ENCODE measurements around the gene PIK3C2B.

PIK3C2B gene

GRCh38 chr1:204503913-204504519 lies 9.4 kb upstream of the PIK3C2B start:
- Histone ChIP-seq H3K9me2 (replicated peaks; ENCODE audit: insufficient read depth, low read length) (no peaks in the 10 kb centered on the region), H3K9ac (ENCODE audit: low read length) (no peak overlapping the region), H3K4me2 (ENCODE audit: low read depth, low read length) (no peak overlapping the region), H3K27me3 (replicated peaks; ENCODE audit: insufficient read depth, low read length) (no peaks in the 10 kb centered on the region), H3K9me3 (replicated peaks; ENCODE audit: insufficient read depth, low read length) (no peaks in the 10 kb centered on the region), H3K36me3 (replicated peaks; ENCODE audit: insufficient read depth, low read length) (no peaks in the 10 kb centered on the region), H3K4me3 (ENCODE audit: low read length) (no peak overlapping the region), H2AFZ (ENCODE audit: low read length) (no peak overlapping the region), H4K20me1 (ENCODE audit: insufficient read depth, low read length) (no peaks in the 10 kb centered on the region), H3K79me2 (ENCODE audit: low read length) (no peaks in the 10 kb centered on the region), H3K27ac (ENCODE audit: low read length) (no peak overlapping the region), H3K4me1 (ENCODE audit: low read length) (peaks cover 8% of the 10 kb centered on the region), H3F3A (ENCODE audit: insufficient read depth, low read length) (peaks cover 26% of the 10 kb centered on the region)
- DNase-seq, result no peak
- no peak for TF ChIP-seq EZH2phosphoT487 (IDR thresholded peaks at IDR 0.05; ENCODE audit: low read length)
- TF ChIP-seq CTCF (IDR thresholded peaks at IDR 0.05; ENCODE audit: low read length), result no peak
- no peak for TF ChIP-seq EZH2 (optimal IDR thresholded peaks at IDR 0.05; ENCODE audit: low read depth, low read length)

- DNase-seq, result peak; percentile 85
- H3K9ac ChIP-seq (ENCODE audit: low read length), result no peak overlapping the region
- no peak for TF ChIP-seq EZH2 (optimal IDR thresholded peaks at IDR 0.05; ENCODE audit: low read depth, low read length)
- peak; percentile 90 for TF ChIP-seq CTCF (IDR thresholded peaks at IDR 0.05; ENCODE audit: low read length)
- TF ChIP-seq EZH2phosphoT487 (IDR thresholded peaks at IDR 0.05; ENCODE audit: low read length), result no peak
Measured at GRCh38 chr1:204503122-204503912, 8.7 kb upstream of the PIK3C2B start.

GRCh38 chr1:204502241-204502640 lies 7.6 kb upstream of the PIK3C2B start:
- no peak for TF ChIP-seq CTCF (IDR thresholded peaks at IDR 0.05; ENCODE audit: low read length)
- no peak for TF ChIP-seq EZH2phosphoT487 (IDR thresholded peaks at IDR 0.05; ENCODE audit: low read length)
- H3K79me2 ChIP-seq (ENCODE audit: low read length), result no peaks in the 10 kb centered on the region
- no peaks in the 10 kb centered on the region for H3K27me3 ChIP-seq (replicated peaks; ENCODE audit: insufficient read depth, low read length)
- H3K36me3 ChIP-seq (replicated peaks; ENCODE audit: insufficient read depth, low read length), result no peaks in the 10 kb centered on the region
- no peaks in the 10 kb centered on the region for H4K20me1 ChIP-seq (ENCODE audit: insufficient read depth, low read length)
- H3K9me2 ChIP-seq (replicated peaks; ENCODE audit: insufficient read depth, low read length), result no peaks in the 10 kb centered on the region
- H3F3A ChIP-seq (ENCODE audit: insufficient read depth, low read length), result peaks cover 17% of the 10 kb centered on the region
- peaks cover 6% of the 10 kb centered on the region; the same call in 1 of the 2 replicates for H3K4me1 ChIP-seq (ENCODE audit: low read length)
- H3K9ac ChIP-seq (ENCODE audit: low read length), result no peak overlapping the region
- H3K27ac ChIP-seq (ENCODE audit: low read length), result no peak overlapping the region
- no peak overlapping the region for H3K4me2 ChIP-seq (ENCODE audit: low read depth, low read length)
- H2AFZ ChIP-seq (ENCODE audit: low read length), result no peak overlapping the region
- no peaks in the 10 kb centered on the region for H3K9me3 ChIP-seq (replicated peaks; ENCODE audit: insufficient read depth, low read length)
- no peak for DNase-seq
- no peak overlapping the region for H3K4me3 ChIP-seq (ENCODE audit: low read length)

More at GRCh38 chr1:204503122-204503912, 8.7 kb upstream of the PIK3C2B start:
- no peaks in the 10 kb centered on the region for H3K36me3 ChIP-seq (replicated peaks; ENCODE audit: insufficient read depth, low read length)
- H3K79me2 ChIP-seq (ENCODE audit: low read length), result no peaks in the 10 kb centered on the region
- no peaks in the 10 kb centered on the region for H3K9me3 ChIP-seq (replicated peaks; ENCODE audit: insufficient read depth, low read length)
- no peak overlapping the region for H3K27ac ChIP-seq (ENCODE audit: low read length)
- H3K4me2 ChIP-seq (ENCODE audit: low read depth, low read length), result no peak overlapping the region
- no peaks in the 10 kb centered on the region for H4K20me1 ChIP-seq (ENCODE audit: insufficient read depth, low read length)
- H3K9me2 ChIP-seq (replicated peaks; ENCODE audit: insufficient read depth, low read length), result no peaks in the 10 kb centered on the region
- peaks cover 26% of the 10 kb centered on the region for H3F3A ChIP-seq (ENCODE audit: insufficient read depth, low read length)
- no peaks in the 10 kb centered on the region for H3K27me3 ChIP-seq (replicated peaks; ENCODE audit: insufficient read depth, low read length)
- no peak overlapping the region for H3K4me3 ChIP-seq (ENCODE audit: low read length)
- H2AFZ ChIP-seq (ENCODE audit: low read length), result no peak overlapping the region
- H3K4me1 ChIP-seq (ENCODE audit: low read length), result peaks cover 8% of the 10 kb centered on the region
